HFFc6 (cell line): ENCODE results near the gene TTC3. TPM values are rescaled to one million over a fixed set of nuclear protein-coding genes. Genes with fewer than 3 reads are reported as not detected.
"Not testable (repeated sequence)": the region's sequence is repeated elsewhere in the genome, so short reads cannot be mapped to it uniquely, and the experiment has no call there.

Source experiments
- DNase-seq: peaks from one replicate; pipeline ENCODE4 v3.0.0-alpha.2; 2018
- H3K27ac Mint-ChIP-seq: 2 replicates; pipeline ENCODE4 v1.8.0; 2020; ENCODE audit warnings: mild to moderate bottlenecking, mixed read lengths
- H3K27me3 Mint-ChIP-seq: 2 replicates; pipeline ENCODE4 v1.8.0; 2021; ENCODE audit warnings: mild to moderate bottlenecking, moderate library complexity, mixed read lengths; ENCODE audit not compliant: insufficient read depth
- H3K36me3 Mint-ChIP-seq: 2 replicates; pipeline ENCODE4 v1.8.0; 2021; ENCODE audit warnings: low read depth, mixed read lengths
- H3K4me1 Mint-ChIP-seq: 2 replicates; pipeline ENCODE4 v1.8.0; 2020; ENCODE audit warnings: low read depth, mixed read lengths
- H3K4me3 Mint-ChIP-seq: 2 replicates; pipeline ENCODE4 v1.8.0; 2020; ENCODE audit warnings: mild to moderate bottlenecking, moderate library complexity, mixed read lengths
- H3K9me3 Mint-ChIP-seq: 2 replicates; pipeline ENCODE4 v1.8.0; 2020; ENCODE audit warnings: mild to moderate bottlenecking, mixed read lengths
- CTCF ChIP-seq: fragments of 200-600 bp; sonication (generic); IDR thresholded peaks from 2 replicates; pipeline ENCODE4 v1.5.0; 2021; ENCODE audit warnings: antibody characterized with exemption, mild to moderate bottlenecking
- total RNA-seq, 6 experiments: library from RNA; stranded (reverse); fragmentation: NEBNext Ultra II Directional; extraction: Animal tissue kit (Norgen Biotek cat#: 25700); gene quantifications; 2 replicates in 1 of 6; 3 replicates in 5 of 6; pipeline ENCODE4 v1.2.3, GENCODE V29; 2021

TTC3 gene
- total RNA-seq, 6 experiments from 2014 or later = 123 to 173 (median 134) TPM

DNA sequence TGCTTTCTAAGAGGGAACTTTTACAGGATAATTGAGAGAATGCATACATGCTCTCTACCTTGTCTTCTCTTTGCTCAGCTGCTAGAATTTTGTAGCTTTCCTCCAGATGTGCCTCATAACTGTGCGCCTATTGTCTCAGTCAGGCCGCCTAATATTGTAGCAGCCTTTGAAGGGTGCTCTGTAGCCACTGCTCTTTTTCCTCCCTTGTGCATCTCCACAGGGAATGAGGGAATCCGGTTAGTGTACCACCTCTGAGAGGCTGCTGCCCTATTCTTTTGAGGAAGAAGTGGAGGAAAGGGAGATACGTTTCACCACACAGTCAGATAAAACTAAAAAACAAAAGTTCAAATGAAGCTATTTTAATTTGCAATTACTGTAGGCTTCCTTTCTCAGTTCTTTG is 22.8 kb downstream of the TTC3 start:
- peaks cover 4% of the 10 kb centered on the region for H3K4me1 Mint-ChIP-seq
- no peak for TF ChIP-seq CTCF
- no peaks in the 10 kb centered on the region for H3K27me3 Mint-ChIP-seq
- DNase-seq = no peak
- H3K9me3 Mint-ChIP-seq = no peaks in the 10 kb centered on the region
- no peak overlapping the region for H3K4me3 Mint-ChIP-seq
- H3K27ac Mint-ChIP-seq = no peak overlapping the region
- H3K36me3 Mint-ChIP-seq = peaks cover 5% of the 10 kb centered on the region; the same call in 1 of the 2 replicates

DNA sequence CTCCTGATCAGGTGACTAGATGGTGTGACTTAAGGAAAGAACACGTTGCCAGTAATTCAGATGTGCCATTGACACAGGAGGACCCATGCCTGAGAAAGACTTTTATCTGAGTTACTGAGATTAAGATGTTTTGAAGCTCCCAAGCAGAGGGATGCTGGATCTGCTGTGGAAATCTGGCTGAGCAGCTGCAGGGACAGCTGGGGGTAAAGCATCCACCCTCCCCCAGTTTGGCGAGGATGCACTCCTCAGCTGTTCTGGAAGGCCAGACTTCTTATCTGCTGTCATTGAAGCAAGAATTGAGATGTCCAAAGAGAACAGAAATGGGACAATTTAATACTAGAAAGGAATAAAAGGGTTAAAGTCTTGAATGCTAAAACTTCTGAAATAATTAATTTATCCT is 25.7 kb downstream of the TTC3 start:
- Mint-ChIP-seq H3K27me3 (no peaks in the 10 kb centered on the region), H3K36me3 (peaks cover 8% of the 10 kb centered on the region; the same call in 1 of the 2 replicates), H3K4me1 (peaks cover 27% of the 10 kb centered on the region), H3K4me3 (no peak overlapping the region), H3K27ac (no peak overlapping the region), H3K9me3 (no peaks in the 10 kb centered on the region)
- TF ChIP-seq CTCF = no peak
- no peak for DNase-seq

DNA sequence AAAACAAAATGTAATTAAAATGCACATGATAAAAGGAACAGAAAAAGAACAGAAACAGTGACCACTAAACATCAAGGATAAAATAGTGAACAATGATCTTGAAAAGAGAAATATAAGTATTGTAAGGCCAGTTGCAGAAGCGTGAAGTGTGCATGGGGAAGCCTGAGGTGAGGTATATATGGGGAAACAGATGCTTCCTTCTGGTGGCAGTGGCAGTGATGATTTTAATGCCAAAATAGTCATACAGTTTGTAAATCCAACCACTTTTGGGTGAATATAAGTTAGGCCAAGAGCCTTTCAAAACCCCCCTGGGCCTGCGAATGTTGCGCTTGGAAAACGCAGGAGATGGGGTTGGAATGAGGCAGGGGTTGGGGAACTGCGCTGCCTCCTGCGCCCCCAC is 27.3 kb downstream of the TTC3 start:
- H3K4me1 Mint-ChIP-seq = peaks cover 38% of the 10 kb centered on the region
- no peaks in the 10 kb centered on the region for H3K27me3 Mint-ChIP-seq
- H3K36me3 Mint-ChIP-seq = peaks cover 18% of the 10 kb centered on the region

DNA sequence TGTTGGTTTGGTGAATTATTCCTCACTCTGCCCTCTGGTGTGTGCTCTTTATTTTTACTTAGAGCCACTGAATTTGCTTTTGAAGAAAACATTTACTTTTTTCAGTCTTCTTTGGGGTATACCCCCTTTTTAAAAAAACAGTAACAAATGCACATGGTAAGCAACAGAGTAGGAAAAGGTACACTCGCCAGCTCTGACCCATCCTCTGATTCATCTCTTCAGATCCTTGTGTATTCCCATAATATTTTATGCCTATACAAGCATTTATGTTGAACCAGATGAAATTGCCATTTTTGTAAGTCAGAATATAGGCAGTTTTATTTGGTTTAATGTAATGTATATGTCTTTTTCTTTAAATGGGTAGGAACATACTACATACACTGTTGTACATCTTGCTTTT is 28.3 kb downstream of the TTC3 start:
- Mint-ChIP-seq H3K27ac (no peak overlapping the region), H3K36me3 (peaks cover 23% of the 10 kb centered on the region), H3K9me3 (no peaks in the 10 kb centered on the region), H3K27me3 (no peaks in the 10 kb centered on the region), H3K4me1 (peaks cover 49% of the 10 kb centered on the region), H3K4me3 (no peak overlapping the region)
- DNase-seq = peak; percentile 4
- TF ChIP-seq CTCF = no peak

More for the DNA sequence above, 27.3 kb downstream of the TTC3 start:
- DNase-seq = no peak
- no peak overlapping the region for H3K4me3 Mint-ChIP-seq
- no peak overlapping the region for H3K27ac Mint-ChIP-seq
- H3K9me3 Mint-ChIP-seq = no peaks in the 10 kb centered on the region
- TF ChIP-seq CTCF = no peak

GRCh38 chr21:37102746-37103145 is 29.7 kb downstream of the TTC3 start:
- not testable (repeated sequence) for H3K9me3 Mint-ChIP-seq, H3K27ac Mint-ChIP-seq, H3K4me3 Mint-ChIP-seq, DNase-seq, H3K27me3 Mint-ChIP-seq
- H3K36me3 Mint-ChIP-seq = peaks cover 34% of the 10 kb centered on the region
- peaks cover 49% of the 10 kb centered on the region for H3K4me1 Mint-ChIP-seq

- Mint-ChIP-seq H3K27ac (no peak overlapping the region), H3K27me3 (peaks cover 1% of the 10 kb centered on the region), H3K36me3 (peaks cover 57% of the 10 kb centered on the region), H3K4me1 (peaks cover 33% of the 10 kb centered on the region), H3K9me3 (peaks cover 15% of the 10 kb centered on the region), H3K4me3 (no peak overlapping the region)
- TF ChIP-seq CTCF = no peak
- DNase-seq = no peak
These were observed 33.9 kb downstream of the TTC3 start for GRCh38 chr21:37106998-37107397.

- peaks cover 54% of the 10 kb centered on the region for H3K36me3 Mint-ChIP-seq
- not testable (repeated sequence) for H3K4me3 Mint-ChIP-seq, H3K27me3 Mint-ChIP-seq, H3K27ac Mint-ChIP-seq, DNase-seq
- H3K9me3 Mint-ChIP-seq = peaks cover 15% of the 10 kb centered on the region
- H3K4me1 Mint-ChIP-seq = peaks cover 11% of the 10 kb centered on the region
These were observed 38.0 kb downstream of the TTC3 start for GRCh38 chr21:37111029-37111428.

DNA sequence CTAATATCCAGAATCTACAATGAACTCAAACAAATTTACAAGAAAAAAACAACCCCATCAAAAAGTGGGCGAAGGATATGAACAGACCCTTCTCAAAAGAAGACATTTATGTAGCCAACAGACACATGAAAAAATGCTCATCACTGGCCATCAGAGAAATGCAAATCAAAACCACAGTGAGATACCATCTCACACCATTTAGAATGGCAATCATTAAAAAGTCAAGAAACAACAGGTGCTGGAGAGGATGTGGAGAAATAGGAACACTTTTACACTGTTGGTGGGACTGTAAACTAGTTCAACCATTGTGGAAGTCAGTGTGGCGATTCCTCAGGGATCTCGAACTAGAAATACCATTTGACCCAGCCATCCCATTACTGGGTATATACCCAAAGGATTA is 41.2 kb downstream of the TTC3 start:
- not testable (repeated sequence) for H3K27me3 Mint-ChIP-seq, H3K9me3 Mint-ChIP-seq, H3K27ac Mint-ChIP-seq, DNase-seq, H3K4me3 Mint-ChIP-seq
- Mint-ChIP-seq H3K36me3 (peaks cover 26% of the 10 kb centered on the region), H3K4me1 (peaks cover 11% of the 10 kb centered on the region)

DNA sequence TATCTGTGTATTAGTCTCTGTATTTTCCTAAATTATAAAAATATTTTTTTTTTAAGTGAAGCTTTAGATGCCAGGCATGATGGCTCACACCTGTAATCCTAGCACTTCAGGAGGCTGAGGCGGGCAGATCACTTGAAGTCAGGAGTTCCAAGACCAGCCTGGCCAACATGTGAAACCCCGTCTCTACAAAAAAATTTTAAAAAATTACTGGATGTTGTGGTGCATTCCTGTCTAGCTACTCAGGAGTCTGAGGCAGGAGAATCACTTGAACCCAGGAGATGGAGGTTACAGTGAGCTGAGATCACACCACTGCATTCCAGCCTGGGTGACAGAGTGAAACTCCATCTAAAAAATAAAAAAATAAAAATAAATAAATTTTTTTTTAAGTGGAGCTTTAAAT is 43.4 kb downstream of the TTC3 start:
- H3K36me3 Mint-ChIP-seq = peaks cover 11% of the 10 kb centered on the region
- H3K27me3 Mint-ChIP-seq, H3K4me3 Mint-ChIP-seq, H3K27ac Mint-ChIP-seq, DNase-seq, H3K9me3 Mint-ChIP-seq: not testable (repeated sequence)
- H3K4me1 Mint-ChIP-seq = peaks cover 11% of the 10 kb centered on the region
